ENCODE results near the gene SH3PXD2B.
"Not testable (repeated sequence)": the region's sequence is repeated elsewhere in the genome, so short reads cannot be mapped to it uniquely, and the experiment has no call there.

Gene SH3PXD2B

GRCh38 chr5:172399826-172400225, 54.5 kb downstream of the SH3PXD2B start:
- no peak for DNase-seq

DNA sequence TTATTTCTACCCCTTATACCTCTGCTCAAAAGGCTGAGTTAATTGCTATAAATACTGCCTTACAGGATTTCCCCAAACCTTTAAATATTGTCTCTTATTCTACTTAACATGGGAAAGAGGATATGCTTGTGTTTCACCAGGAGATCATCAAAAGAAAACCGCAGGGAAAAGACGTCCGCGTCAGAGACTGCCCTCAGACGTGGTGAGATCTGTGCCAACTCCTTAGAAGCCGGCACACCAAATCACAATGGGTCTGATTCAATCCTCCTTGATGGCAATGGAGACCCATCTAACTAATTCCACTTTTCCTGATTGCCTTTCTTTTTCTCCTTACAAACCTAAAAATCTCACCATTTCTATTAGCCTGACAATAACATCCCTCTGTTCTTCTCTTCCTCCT, 55.0 kb downstream of the SH3PXD2B start:
- DNase-seq: no peak

DNA sequence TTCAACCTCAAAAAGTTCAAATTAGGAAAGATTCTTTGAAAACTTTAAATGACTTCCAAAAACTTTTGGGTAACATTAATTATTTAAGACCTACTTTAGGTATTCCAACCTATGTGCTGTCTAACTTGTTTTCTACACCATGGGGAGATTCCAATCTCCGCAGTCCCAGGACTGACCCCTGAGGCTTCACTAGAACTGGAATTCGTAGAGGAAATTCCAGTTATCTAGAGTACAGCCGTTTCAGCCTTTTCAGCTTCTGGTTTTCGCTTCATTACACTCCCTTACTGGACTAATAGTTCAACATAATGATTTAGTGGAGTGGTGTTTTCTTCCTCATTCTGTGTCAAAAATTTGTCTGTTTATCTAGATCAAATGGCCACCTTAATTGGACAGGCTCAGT, 55.7 kb downstream of the SH3PXD2B start:
- not testable (repeated sequence) for DNase-seq

GRCh38 chr5:172396994-172397393, 57.3 kb downstream of the SH3PXD2B start:
- DNase-seq: not testable (repeated sequence)

- DNase-seq: no peak
Measured at GRCh38 chr5:172396220-172396619, 58.1 kb downstream of the SH3PXD2B start.

DNA sequence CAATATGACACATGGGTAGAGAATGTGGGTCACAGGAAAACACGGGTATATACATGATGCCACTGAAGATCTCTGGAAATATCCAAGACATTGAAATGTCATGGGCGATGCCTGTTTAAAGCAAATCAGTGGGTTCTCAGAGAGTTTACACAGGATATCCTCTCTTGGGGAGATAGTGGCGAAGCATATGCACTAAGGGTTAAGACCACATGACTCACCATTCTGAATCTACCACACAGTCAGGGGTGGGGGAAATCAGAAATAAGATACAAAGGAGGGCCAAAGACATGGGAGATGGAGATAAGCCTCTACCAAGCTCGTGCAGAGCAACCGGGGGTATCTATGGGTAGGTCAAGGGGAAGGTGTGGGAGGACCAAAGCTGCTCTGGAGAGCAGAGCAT, 58.8 kb downstream of the SH3PXD2B start:
- DNase-seq: no peak

DNA sequence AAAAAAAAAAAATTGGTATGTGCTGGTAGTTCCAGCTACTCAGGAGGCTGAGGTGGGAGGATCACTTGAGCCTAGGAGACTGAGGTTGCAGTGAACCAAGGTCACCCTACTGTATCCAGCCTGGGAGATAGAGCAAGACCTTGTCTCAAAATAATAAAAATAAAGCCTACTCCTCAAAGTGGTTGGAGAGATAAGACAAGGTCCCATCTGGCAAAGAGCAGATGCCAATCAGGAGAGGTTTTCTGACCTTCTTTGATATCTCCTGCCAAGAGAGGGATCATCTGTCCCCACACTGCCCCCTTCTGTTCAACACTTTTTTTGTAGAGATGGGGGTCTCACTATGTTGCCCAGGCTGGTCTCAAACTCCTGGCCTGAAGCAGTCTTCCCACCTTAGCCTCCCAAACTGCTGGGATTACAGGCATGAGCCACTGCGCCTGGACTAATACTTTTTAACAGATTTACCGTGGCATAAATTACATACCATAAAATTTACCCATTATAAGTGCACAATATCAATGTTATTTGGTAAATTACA, 64.7 kb downstream of the SH3PXD2B start:
- no peak for DNase-seq

- DNase-seq: no peak
Measured at GRCh38 chr5:172388246-172388733, 66.0 kb downstream of the SH3PXD2B start.

- DNase-seq: no peak
Measured at GRCh38 chr5:172385707-172386106, 68.6 kb downstream of the SH3PXD2B start.

- no peak for DNase-seq
Measured at GRCh38 chr5:172385010-172385563, 69.2 kb downstream of the SH3PXD2B start.

DNA sequence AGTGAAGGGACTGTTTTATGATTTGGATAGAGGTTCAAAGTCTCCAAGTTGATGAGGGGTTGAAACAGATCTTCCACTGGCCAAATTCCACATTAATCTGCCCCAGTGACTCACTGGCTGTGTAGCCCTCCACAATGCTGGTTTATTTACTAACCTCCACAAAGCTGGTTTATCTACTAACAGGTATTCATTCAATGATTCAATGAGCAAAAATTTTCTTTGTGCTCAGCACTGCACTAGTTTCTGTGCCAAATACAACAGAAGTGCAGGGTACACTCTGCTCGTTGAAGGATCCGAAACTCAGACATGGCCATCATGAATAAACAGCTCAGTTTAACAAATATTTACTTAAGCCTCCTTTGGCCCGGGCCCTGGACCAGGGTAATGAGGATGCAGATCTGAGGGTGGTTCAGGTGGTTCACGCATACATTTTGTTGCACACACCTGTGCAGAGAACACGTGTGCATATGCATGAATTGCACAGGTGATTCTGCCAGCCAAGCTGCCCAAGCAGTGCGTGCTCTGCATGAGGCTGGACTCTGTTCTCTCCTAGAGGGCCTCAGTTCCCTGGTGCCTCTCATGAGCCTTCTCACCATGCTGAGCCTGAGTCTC, 71.0 kb downstream of the SH3PXD2B start:
- DNase-seq: peak; percentile 33

DNA sequence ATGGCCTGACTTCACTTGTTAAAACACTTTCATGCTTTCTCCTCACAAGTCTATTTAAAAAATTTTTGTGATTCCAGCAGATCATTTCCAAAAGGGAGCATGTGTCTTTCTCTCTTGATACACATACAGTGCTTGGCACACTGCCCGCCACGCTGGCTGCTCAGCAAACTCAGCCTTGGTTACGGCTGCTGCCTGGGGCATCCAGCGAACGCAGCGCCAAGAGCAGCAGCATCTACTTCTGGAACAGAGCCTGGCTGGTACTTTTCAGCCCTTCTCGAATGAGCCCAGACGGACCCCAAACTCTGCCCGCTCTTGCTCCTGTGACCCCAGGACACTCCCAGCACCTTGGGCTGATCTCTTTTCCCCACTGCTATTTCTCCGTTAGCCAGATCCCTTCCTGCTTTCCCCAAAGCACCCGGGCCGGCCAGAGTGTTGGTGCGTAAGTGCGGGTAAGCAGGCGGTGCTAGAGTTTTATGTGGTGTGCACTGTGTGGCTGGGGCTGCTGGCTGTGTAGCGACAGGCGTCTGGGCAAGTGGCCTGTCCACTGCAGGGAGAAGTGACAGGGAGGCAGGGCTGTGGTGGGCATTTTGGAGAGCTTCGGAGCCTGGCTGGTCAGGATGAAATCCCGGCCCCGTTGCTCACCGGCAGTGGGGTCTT, 73.2 kb downstream of the SH3PXD2B start:
- peak; percentile 25 for DNase-seq

DNA sequence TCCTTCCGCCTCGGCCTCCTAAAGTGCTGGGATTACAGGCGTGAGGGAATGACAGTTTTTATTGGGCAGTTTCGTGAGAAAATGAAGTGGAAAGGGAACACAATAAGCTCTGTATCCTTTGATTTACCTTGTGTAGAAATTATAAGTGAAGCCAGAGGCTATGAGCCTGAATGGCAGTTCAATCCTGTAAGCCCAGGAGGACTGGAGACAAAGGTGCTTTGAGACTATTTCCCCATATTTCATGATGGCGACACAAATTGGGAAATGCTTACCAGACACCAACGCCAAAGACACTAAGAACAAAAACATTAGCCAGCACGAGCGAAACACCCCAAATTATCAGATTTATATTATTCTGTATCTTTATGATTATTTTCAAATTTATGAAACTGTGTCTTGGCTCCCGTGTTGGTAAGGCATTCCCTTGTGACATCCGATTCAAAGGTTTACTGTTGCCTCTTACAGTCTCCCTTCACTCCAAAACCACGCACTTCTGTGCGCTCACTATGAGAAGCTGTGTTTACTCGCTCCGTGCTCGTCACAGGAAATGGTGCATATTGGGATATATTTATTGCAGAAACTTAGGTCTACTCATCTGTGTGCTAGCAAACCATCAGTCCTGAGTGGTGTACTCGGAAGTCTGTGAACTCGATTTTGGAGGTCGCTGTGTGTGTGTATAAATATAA, 73.9 kb downstream of the SH3PXD2B start:
- DNase-seq: no peak

- DNase-seq: no peak
Measured at GRCh38 chr5:172379481-172379880, 74.8 kb downstream of the SH3PXD2B start.

- no peak for DNase-seq
Measured at GRCh38 chr5:172377856-172378255, 76.5 kb downstream of the SH3PXD2B start.

DNA sequence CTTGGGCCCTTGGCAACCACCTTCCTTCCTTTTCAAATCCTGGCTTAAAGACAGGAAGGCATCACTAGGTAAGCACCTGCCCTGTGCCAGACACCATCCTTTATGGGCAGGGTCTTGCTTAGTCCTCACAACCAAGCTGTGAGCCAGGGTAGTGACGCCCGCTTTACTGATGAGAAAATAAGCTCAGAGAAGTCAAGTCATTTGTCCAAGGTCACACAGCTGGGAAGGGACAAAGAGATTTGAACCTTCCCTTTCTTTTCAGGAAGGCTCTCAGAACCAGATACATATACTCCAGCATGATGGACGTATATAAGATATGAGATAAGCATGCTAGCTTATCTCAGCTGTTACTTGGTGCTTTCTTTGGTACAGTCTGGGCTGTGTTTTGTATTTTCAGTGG, 76.9 kb downstream of the SH3PXD2B start:
- no peak for DNase-seq

GRCh38 chr5:172374783-172375182, 79.5 kb downstream of the SH3PXD2B start:
- no peak for DNase-seq

DNA sequence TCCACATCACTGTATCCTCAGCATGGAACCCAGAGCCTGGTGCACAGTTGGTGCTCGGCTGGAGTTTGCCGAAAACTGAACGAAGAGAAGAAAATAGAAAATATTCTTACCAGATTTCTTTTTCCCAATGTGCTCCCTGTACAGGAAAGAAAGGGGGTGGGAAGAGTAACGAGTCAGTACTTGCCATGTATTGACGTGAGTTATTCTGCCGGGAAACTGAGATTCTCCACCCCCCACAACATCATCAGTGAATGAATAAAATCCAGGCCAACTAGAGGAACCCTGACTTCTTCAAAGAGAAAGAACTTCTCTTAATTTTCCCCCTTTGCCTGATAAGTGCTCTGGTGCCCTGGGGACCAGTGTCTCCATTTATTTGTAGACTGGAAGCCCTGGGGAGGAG, 80.6 kb downstream of the SH3PXD2B start:
- no peak for DNase-seq

DNA sequence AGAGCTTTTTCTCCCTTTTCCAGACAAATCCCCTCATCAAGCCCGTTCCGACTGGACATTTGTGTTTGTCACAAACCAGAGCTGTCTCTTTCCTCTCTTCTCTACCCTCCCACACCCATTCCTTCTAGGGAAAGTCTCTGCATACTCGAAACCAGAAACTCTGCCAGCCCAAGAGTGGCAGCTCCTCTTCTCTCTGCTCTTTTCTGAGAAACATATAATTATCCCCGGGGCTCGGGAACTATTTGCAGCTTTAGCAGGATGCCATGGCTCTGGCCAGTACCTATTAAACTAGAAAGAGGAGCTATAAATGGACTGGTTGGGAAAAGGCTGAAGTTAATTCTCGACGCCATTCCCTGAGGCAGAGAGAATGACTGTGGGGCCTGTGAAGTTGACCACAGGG, 82.6 kb downstream of the SH3PXD2B start:
- no peak for DNase-seq

DNA sequence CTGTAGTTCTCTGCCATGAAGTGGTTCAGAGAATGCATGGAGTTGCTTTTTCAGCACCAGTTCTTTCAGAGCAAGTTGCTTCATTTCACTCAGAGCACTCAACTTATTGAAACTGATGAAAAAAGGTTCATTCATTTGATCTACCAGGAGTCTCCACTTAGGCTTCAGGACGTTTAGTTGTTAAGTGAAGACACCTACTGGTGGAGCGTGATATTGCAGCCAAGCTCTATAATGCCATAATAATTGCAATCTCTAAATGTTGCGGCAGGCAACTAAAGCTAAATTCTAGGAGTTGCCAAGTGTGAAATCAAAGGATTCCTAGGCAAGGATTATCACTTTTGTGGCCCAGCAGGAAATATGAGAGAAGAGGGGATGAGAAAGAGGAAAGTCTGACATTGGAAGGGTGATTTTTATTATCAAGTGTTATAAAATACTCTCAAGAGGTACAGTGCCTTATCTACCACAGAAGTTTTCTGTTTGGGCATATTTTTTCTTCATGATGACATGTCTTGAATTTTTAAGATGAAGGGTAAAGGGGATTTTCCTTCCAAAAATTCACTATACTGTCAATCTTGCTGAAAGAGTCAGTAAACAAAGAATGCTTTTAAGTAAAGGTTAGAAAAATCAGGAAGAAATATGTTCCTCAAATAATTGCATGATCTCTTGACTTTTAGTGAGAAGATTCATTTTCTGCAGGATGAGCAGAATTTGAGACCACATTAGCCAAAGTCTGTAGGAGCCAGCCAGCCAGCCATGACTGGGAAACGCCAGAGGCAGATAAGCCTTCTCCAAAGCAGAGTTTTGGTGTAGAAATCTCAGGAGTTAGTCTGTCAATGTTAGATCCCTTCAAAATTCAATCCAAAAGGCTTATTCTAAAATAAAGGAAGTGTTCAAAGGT, 83.4 kb downstream of the SH3PXD2B start:
- DNase-seq: peak; percentile 43

DNA sequence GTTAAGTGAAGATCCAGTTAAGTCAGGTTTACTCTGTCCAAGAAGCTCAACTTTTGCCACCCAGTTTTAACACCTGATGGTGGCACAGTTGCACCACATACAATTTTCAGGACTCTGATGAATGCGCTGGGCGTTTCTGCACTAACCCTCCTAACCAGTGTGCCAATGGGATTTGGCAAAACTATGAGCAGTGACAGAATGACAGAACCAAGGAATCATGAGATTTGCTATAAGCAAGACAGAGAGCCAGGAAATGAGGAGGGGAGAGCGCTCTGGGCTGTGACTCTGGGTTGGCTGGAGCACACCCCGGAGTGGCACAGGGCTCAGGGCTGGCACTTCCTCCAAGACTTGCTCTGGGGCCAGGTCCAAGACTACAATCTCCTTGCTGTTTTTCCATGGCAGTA, 84.1 kb downstream of the SH3PXD2B start:
- no peak for DNase-seq

DNA sequence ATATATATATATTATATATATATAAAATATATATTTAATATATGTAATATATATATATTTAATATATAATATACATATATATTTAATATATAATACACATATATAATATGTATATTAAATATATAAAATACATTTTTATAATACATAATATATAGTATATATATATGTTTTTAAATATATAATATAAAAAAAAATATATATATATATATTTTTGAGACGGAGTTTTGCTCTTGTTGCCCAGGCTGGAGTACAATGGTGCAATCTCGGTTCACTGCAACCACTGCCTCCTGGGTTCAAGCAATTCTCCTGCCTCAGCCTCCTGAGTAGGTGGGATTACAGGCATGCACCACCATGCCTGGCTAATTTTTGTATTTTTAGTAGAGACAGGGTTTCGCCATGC, 85.6 kb downstream of the SH3PXD2B start:
- DNase-seq: not testable (repeated sequence)

All from fibroblast of skin of back (primary cell).